GM21390 (cell line): ENCODE data around the gene ANKK1.

Experiments
- ATAC-seq: cut with Tn5 transposase; IDR thresholded peaks from one replicate; pipeline ENCODE4 v1.9.1; 2021; ENCODE audit not compliant: unreplicated experiment

ANKK1 gene

DNA sequence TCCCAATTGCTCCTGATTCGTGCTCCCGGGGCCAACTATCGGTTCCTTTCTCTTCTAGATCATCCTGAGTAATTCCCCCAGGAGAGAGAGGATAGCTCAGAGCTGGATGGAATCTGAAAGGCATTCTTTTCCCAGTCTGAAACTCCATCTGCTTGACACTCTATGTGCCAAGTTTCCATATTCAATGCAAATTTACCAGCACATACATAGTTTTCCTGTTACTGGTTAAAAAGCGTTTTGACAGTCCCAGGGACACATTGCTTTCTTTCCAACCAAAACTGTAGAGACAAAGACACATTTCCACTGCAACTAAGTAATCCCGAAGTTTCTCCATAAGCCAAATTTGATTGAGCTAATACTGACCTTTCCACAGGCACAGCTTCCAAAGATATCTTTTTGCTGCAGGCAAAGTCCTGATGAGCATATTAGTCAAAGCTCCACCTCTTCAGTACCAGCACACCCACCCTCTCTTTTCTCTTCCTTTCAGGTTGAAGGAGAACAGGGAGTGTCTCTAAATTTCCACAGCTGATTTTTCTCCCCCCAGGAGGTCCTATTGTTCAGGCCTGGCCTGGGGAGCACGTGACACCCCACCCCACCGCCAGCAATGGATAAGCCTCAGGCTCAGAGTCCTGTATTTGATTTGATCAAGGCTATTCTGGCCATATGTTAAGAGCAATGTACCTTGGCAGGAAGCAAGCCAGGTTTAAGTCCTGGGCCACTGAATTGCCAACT, 9.7 kb upstream of the ANKK1 start:
- no peak for ATAC-seq

DNA sequence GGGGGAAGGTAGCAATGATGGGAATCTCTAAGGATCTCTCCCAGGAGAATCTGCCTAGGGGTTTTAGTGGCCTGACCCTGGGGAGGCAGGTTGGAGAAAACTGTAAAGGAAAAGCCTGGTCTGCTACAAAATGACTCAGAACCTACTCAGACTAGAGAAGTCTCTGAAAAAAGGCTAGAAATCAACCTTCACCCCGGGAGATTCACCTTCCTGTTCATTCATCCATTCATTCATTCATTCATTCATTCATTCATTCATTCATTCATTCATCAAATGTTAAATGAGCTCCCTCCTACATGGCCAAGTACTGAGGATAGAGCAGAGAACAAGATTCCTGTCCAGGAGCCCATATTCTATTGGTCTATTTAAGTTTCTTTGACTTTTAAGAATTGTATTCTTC, 8.9 kb upstream of the ANKK1 start:
- ATAC-seq, result no peak

DNA sequence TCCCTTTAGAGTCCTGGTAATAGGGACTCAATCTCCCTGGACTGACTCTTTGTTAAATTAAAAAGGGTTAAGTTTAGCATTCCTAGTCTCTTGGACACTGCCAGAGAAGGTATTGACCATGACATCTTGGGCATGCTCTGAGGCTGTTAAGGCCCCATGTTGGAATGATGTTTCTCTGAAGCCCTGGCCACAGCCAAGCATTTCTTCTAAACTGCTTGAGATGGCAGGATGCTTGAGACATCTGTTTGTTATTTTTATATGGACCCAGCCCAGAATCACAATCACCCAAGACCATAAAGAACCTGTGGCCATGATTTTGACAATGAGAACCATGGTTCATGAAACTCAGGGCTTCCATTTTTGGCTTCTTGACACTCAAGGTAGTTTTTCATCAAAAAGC, 5.5 kb upstream of the ANKK1 start:
- ATAC-seq, result no peak

DNA sequence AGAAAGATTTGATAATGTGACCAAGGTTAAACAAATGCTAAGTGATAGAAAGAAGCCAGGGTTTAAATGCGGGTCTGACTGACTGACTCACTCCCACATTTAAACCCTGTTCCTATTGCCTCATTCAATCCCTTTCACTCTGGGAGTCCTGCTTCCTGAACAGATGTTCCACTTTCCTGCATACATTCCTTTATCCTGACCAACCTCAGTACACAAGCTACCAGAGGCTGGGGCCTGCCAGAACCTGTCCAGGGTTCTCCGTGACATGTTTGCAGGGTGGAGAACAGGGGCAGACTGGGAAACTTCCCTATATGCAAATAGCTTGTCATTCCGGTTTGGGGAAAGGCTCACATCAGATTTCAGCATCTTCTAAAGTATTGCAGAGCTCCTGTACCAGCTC, 3.0 kb upstream of the ANKK1 start:
- no peak for ATAC-seq

DNA sequence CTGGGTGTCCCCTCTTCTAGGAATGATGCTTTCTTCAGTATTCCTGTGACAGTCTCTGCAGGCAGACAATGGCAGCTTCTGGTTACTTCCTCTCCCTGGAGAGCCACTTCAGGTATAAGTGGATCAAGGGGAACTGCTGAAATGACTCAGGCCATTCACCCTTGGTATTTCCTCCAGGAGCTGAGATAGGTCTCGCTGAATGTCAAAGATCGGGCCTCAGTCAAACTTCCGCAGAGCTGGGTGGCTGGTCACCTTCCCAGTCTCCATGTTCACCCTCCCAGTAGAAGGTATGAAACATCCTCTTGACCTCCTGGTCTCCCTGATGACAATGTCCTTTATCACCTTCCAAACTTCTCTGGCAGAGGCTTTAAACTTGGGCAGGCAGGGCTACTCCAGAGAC, 1.8 kb upstream of the ANKK1 start:
- no peak for ATAC-seq

DNA sequence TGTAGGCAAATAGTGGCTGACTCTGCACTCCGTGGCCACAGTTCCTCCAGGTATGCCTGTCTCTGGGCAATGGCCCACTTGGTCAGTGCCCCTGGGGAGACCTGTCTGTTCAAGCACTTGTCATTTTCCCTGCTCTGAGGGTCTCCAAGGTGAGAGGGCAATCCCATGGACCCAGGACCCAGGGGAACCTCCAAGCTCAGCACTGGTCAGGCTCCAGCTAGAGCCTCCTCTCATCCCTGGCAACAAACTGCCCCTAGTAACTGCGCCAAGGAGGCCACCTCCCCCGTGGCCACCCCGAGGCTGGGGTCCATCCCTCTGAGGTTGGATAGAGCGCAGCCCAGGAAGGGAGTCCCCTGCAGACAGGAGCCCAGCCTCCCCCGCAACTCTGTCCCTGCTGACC, 713 bp upstream of the ANKK1 start:
- no peak for ATAC-seq

DNA sequence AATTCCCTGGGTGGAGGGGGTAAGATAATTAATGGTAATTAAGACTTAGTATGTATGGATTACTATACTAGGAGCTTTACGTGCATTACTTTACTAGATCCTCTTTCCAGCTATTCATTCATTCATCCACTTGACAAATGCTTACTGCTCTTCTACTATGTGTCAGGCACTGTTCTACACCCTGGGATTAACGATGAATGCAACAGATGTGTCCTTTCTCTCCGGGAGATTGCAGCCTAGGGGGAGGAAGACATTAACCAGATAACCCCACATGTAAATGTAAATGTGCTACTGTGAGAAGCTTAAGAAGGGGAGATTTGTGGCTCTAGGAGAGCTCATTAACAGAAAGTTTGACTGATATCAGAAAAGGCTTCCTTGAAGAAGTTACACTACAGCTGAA, 1.7 kb downstream of the ANKK1 start:
- no peak for ATAC-seq

DNA sequence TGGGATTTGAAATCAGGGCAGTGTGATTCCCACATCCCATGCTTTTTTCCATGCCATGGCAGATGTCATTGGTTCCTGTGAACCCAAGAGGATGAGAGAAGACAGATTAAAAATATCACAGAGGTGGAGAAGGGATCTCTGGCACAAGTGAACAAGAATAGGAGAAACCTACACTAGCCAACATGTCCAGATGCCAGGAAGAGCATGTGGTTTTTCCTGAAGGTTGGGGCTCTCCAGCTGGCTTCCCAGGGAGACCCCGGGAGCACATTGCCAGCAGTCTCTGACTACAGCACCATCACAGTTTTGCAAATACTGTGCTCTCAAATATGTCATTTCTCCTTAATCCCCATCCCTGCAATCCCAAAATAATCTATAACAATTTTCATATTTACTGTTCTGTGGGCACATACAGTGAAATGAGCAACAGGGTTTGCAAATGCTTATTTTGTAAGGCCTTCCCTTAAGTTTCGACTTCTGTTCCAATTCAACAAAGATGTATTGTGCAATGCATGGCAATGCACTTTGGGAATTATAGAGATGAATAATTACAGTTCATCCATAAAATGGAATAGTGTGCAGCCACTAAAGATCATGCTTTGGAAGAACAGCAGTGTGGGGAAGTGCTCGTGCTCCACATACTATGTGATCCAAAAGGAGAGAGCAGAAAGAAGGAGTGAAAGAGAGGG, 4.8 kb downstream of the ANKK1 start:
- ATAC-seq, result no peak

DNA sequence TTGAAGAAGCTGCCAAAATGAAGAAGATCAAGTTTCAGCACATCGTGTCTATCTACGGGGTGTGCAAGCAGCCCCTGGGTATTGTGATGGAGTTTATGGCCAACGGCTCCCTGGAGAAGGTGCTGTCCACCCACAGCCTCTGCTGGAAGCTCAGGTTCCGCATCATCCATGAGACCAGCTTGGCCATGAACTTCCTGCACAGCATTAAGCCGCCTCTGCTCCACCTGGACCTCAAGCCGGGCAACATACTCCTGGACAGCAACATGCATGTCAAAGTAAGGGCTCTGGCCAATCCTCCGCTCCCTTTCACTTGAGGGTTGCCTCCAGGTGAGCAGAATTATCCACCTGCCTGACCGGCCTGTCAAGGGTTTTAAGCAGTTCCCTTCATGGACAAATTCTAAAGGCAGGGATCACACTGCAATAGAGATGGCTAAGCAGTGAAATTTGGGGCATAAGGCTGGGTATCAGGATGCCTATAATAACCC, 6.0 kb downstream of the ANKK1 start:
- ATAC-seq, result no peak

DNA sequence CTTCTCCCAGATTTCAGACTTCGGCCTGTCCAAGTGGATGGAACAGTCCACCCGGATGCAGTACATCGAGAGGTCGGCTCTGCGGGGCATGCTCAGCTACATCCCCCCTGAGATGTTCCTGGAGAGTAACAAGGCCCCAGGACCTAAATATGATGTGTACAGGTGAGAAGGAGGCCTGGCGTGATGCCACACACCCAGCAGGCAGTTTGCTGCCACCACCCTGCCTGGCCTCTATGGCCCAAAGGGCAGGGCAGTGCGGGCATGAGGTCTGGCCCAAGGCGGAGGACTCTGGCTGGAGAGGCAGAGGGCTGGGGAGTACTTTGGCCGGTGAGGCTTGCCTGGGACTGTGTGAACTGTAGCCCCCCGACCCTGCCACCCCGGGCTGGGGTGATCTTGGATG, 7.3 kb downstream of the ANKK1 start:
- no peak for ATAC-seq

DNA sequence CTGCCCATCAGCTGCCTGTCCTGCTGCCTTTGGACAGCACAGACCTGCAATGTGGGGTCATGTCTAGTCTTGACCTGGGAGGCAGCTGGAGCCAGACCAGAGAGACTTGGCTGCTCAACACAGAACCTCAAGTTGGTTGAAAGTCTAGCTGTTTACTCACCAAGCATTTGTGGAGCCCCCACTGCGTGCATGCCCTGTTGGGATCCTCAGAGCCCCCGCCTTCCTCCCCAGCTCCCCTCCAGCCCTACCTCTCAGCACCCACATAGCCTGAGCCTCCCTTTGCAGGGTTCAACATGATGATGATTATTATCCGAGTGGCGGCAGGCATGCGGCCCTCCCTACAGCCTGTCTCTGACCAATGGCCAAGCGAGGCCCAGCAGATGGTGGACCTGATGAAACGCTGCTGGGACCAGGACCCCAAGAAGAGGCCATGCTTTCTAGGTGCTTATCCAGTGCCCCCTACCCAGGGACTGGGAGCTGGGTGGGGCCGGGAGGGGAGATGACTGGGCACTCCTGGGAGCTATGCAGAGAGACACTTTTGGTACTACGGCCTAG, 8.3 kb downstream of the ANKK1 start:
- no peak for ATAC-seq

DNA sequence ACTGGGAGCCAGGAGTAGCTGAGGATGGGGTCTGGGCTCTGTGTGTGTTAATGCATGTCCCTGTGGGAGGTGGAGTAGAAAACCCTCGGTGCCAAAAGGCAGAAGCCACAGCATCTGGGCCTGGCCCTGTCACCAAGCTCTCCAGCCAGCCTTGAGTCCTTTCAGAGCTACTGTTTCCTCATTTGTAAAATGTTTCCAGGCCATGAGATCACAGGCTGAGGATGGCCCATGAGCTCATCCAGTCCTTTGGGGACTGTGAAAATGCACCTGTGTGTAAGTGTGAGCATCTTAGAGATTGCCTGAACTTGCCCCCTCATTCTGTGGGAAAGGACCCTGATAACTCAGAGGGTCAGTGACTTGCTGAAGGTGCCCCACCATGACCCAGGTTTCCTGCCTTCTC, 9.1 kb downstream of the ANKK1 start:
- no peak for ATAC-seq

DNA sequence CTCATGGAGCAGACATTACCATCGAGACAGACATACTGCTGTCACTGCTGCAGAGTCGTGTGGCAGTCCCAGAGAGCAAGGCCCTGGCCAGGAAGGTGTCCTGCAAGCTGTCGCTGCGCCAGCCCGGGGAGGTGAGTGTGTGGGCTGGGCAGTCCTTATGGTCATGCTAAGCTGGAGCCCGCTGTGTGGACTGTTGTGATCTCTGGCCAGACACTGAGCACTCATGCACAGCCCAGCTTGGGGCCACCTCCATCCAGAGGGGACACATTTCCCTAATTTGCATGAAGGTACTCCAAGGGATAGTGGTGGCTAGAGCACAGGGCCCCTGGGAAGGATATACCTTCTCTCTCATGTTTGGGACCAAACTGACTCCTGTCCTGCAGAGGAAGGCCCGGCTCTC, 9.6 kb downstream of the ANKK1 start:
- ATAC-seq, result no peak

DNA sequence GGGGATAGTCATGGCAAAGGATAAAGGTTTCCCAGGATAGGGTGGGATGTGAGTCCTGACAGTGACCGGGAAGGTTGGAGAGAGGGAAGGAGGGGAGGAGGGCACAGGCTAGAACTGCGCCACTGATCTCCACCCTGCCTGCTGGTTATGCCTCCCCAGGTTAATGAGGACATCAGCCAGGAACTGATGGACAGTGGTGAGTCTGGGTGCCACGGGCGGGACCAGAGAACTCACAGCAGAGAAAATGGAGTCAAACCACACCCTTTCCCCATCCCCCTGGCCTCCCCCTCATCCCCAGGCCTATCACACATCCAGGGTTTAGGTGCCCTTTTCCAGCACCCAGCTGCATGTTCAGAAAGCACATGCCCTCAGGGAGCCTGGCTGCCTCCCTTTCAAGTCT, 10.2 kb downstream of the ANKK1 start:
- ATAC-seq, result no peak

DNA sequence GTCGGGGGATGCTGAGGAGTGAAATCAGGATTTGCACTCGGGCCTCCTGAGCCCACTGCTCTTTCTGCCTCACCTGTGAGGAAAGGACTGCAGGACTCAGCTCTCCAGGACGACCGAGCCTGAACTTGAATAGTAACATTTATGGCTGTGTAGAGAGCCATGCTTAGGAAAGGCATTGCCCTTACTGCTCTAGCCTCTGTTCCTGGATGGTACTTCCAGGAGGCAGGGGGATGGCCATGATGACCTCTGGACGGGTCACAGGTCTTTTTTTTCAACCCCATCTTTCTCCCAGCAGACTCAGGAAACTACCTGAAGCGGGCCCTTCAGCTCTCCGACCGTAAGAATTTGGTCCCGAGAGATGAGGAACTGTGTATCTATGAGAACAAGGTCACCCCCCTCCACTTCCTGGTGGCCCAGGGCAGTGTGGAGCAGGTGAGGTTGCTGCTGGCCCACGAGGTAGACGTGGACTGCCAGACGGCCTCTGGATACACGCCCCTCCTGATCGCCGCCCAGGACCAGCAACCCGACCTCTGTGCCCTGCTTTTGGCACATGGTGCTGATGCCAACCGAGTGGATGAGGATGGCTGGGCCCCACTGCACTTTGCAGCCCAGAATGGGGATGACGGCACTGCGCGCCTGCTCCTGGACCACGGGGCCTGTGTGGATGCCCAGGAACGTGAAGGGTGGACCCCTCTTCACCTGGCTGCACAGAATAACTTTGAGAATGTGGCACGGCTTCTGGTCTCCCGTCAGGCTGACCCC, 11.3 kb downstream of the ANKK1 start:
- no peak for ATAC-seq

DNA sequence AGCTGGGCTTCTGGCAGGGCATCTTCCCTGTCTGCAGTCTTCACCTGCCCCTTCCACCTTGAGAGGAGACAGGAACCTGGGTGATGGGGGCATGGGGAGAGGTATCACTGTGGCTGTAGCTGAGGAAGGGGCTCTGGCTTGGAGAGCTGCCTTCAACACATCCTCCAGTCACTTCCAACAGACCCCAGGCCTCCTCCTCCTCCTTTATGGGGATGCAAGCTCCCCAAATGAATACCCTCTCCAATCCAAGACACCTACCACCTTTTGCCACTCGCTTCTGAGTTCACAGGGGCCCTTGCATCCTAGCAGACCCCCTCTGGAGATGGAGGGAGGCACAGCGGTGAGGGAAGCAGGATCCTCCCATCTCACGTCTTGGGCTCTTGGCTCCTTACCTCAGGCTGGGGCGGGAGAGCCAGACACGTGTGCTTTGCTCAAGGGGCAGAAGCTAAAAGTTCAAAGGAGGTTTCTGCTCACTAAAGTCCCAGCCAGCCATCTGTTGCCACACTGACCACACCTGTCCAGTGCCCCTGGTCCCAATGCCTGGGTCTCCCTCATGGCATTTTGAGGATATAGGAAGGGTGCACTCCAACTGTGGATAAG, 13.2 kb downstream of the ANKK1 start:
- ATAC-seq, result no peak

DNA sequence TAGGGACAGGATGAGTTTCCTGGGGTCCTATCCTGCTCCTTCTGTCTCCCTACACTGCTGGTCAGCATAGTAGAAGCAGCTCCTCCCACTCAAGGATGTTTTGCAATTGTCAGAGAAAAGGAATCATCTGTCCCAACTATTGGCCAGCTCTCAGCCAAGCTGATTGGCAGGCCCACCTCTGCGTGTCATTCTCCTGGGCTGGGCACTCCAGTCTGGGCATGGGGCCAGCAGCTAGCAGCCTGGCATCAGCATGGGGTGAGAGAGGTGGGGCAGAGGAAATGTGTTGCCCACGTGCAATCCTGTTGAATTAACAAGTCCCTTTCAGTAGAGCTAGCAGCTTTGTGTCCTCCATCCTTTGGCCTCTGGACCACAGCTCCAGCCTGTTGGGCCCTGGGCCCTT, 14.1 kb downstream of the ANKK1 start:
- no peak for ATAC-seq

DNA sequence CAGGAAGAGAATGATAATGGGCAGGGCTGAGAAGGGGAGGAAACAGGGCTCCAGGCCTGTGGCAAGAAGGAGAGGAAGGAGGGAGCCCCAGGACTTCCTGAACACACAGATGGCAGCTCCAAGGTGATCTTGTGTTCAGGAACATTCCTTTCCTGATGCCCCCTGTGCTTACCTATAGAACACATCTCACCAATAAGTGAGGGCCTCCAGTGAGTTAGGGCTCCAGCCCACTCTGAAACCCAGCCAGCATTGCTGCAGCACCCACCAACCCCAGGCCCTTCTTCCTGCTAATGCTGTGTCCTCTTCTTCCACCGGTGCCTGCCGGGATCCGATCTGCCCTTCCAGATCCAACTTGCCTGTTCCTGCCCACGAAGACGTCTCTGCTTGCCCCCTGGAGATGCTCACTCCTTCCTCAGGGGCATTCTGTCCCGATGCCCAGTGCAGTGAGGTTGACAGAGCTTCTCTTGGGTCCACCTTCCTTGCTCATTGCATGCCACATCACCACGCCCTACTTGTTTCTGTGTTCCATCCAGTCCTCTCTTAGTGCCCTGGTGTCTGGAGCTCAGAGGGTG, 17.4 kb downstream of the ANKK1 start:
- no peak for ATAC-seq

DNA sequence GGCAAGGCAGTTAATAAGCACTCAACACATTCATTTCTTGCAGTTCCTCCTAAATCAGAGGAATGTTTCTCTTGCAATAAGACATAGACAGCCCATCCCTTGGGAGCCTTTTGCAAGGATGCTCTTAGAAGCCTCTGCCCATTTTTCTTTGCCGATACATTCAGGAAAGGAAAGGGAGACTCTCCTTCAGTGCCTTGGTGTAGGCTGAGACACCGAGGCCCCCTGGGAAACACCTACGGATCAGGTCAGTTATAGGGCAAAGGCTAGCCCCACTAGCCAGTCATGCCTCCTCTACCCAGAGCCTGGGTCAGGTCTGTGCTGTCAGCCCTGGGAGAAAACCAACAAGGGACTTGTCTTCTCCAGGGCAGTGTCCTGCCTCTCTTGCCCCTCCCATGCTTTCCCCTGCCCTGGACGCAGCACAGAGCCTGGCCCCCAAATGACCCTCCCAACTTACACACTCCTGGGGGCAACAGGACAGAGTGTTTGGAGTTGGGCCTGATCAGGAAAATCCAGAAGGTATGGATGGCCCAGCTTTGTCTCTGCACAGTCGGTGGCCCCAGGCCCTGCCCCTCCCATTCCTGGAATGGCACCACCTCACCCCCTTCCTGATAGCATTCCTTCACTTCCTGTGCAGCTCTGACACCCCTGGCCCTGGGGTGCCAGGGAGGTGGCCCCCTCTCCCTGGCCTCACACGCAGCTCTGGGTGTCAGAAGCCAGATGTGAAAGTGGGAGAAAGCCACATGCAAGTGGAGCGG, 18.3 kb downstream of the ANKK1 start:
- no peak for ATAC-seq

DNA sequence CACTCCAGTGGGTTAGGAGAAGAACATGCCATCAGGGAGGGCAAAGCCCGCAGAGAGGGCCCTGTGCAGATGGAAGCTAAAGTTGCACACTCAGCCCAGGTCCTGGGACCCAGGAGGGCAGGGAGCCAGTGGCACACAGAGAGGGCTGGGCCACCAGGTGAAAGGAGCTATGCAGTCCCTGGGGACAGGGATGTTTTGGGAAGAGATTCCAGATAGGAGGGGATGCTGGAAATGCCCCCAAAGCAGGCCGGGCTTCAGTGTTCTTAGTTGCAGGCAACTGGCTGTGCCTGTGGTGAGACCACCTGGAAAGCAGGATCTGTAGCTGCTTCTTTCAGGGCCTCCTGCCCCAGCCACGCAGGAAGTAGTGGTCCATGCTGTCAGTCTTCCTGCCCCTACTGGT, 19.6 kb downstream of the ANKK1 start:
- no peak for ATAC-seq
